ENCODE results near the gene HOXA5.

Gene HOXA5

DNA sequence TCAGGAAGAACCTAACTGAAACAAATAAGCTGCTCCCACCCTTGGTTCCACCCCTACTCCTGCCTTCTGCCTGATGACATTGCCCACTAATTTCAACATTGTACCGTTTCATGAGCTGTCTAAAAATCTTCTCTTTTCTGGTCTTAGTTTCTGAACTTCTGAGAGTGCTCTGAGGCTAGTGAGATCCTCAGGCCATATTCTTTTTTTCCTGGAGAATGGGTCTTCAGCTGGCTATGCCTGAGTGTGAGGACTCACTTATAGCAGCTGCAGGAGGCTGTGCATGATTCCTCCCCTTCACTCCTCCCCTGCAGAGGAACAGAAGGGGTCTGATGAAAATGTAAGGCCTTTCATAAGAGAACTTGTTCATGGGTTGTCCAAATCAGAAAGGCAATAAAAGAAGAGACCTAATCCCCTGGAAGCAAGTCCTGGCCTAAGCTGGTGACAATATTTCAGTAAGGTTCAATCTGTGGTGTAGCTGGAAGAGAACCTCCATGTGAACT, 24.0 kb downstream of the HOXA5 start:
- Mint-ChIP-seq H3K9me3 (ENCODE audit: low read depth) (no peaks in the 10 kb centered on the region), H3K27me3 (peaks cover under 1% of the 10 kb centered on the region), H3K4me3 (no peak overlapping the region), H3K4me1 (ENCODE audit: low read depth) (no peaks in the 10 kb centered on the region), H3K27ac (no peak overlapping the region), H3K36me3 (no peaks in the 10 kb centered on the region)

DNA sequence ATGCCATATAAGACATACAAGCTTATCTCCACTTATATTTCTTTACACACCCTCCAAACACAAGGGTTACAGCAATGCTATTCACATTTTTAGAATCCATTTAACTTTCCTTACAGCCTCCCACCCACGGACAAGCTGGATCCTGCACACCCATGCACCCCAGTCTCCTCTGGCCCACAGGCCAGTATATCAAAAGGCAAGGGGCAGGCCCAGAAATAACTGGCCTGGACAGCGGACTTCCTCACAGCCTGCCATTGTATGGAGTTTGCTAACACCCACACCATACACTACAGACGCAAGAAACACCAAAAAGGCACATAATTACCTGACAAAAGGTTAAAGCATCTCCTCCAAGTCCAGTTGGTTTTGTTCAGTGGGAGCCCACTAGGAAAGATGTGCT, 24.9 kb downstream of the HOXA5 start:
- no peaks in the 10 kb centered on the region for H3K9me3 Mint-ChIP-seq (ENCODE audit: low read depth)
- no peaks in the 10 kb centered on the region for H3K27me3 Mint-ChIP-seq
- no peak overlapping the region for H3K4me3 Mint-ChIP-seq
- H3K27ac Mint-ChIP-seq = no peak overlapping the region
- no peaks in the 10 kb centered on the region for H3K4me1 Mint-ChIP-seq (ENCODE audit: low read depth)
- H3K36me3 Mint-ChIP-seq = no peaks in the 10 kb centered on the region

DNA sequence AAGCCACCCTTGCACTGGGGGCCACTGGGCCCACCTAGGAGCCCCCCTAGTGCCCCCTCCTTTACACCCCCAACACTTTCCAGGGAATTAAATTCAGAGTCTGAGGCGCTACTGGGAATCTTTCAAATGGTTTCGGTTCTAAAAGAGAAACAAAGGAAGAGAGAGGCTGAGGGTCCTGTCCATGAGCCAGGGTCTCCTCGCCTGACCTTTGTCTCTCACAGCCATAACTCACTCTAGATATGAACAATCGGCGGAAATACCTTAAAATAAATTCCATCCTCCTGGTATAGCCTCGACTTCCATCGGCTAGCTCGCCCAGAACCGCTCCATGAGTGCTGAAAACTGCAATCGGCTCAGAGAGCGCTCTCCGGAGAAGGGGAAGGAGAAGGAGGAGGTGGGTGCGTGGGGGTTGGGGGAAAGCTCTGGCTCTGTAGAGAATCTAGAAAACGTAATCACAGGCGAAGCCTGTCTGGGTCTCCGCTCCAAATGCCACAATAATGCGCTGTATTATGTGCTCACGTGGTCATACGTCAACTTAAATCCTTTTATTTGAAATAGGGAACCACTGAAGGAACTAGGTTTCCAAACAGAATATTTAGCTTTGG, 25.5 kb downstream of the HOXA5 start:
- H3K9me3 Mint-ChIP-seq (ENCODE audit: low read depth) = no peaks in the 10 kb centered on the region
- no peak overlapping the region for H3K27ac Mint-ChIP-seq
- H3K36me3 Mint-ChIP-seq = no peaks in the 10 kb centered on the region
- H3K4me3 Mint-ChIP-seq = no peak overlapping the region
- no peaks in the 10 kb centered on the region for H3K27me3 Mint-ChIP-seq
- no peaks in the 10 kb centered on the region for H3K4me1 Mint-ChIP-seq (ENCODE audit: low read depth)

DNA sequence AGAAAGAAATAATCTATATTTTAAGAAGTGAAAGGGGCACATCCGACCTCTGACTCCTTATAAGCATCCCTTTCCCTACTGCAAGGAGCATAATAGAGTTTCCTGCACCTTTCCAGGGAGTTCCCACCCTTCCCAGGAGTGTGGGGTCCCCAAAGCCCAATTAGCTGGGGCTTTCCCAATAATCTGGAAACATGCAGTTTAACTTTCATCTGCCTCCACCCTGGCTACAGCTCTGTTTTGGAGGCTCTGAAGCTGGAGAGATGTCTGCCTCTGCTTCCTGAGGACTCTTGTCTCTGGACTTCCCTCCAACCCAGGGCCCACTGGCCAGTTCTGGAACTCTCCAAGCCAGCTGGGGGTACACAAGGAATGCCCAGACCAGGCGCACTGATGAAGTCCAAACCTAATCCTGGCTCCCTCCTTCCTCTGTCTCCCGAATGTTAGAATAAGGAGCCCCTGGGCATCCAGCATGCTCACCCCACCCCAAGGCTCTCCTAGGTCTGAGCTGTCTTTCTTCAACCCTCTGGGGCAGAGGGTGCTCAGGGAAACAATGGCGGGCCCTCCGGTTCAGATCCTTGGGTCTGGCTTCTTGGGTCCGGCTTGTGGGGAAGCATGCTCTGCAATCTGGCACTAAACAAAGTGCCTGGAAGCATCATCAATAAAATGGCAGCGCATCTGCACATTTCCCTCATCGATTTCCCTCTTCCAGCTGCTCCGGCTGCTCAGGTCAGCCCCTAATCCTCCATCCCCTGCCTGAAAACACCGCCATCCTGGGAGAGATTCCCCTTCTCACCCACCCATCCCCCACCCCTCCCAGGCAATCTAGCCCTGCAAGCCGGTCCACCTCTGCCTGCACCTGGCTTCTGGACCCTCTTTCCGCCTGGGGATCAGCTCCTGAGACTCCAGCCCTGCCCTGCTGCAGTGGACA, 26.3 kb downstream of the HOXA5 start:
- Mint-ChIP-seq H3K36me3 (no peaks in the 10 kb centered on the region), H3K4me3 (no peak overlapping the region)

DNA sequence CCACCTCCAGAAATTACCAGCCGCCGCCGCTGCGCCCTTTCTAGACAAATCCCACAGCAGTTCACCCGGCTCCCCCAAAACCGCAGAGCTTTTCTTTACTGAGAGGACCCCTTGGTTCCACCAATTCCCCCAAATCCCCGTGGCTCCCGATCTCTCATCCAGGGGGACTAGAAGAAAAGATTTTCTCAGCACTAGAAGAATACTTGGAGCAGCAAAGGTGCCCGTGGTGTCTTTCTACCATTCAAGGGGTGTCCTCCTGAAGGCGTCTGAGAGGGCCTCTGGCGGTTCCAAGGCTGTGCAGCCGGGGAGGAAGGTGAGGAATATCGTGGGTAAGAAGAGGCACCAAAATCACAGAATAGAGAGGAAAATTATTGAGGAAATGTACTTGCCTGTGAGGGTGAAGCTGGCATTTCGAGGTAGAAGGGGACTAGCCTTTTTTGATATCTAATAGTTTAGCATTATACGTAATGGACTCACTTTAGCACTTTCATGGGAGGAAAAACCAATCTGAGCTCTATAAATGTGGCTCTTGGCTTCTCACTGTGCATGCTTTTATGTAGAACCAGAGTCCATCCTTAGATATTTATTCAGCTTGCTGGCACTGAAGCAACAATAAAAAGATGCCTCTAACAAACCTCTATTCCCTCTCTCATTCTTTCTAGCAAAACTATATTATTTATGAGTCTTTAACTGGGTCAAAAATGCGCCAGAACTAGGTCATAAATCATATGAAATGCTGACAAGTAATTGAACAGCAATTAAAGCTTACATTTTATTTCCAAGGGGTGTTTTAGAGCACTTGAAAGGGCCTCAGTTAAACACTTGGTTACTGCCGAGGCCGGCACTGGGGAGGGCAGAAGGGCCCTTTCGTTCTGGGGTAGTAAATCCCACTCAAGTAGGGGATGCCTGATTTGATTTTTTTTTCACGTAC, 27.2 kb downstream of the HOXA5 start:
- no peak overlapping the region for H3K27ac Mint-ChIP-seq
- no peaks in the 10 kb centered on the region for H3K4me1 Mint-ChIP-seq (ENCODE audit: low read depth)
- H3K36me3 Mint-ChIP-seq = no peaks in the 10 kb centered on the region
- H3K4me3 Mint-ChIP-seq = no peak overlapping the region
- H3K27me3 Mint-ChIP-seq = no peaks in the 10 kb centered on the region
- H3K9me3 Mint-ChIP-seq (ENCODE audit: low read depth) = no peaks in the 10 kb centered on the region

More for the DNA sequence above, 26.3 kb downstream of the HOXA5 start:
- Mint-ChIP-seq H3K9me3 (ENCODE audit: low read depth) (no peaks in the 10 kb centered on the region), H3K27me3 (no peaks in the 10 kb centered on the region), H3K4me1 (ENCODE audit: low read depth) (no peaks in the 10 kb centered on the region), H3K27ac (no peak overlapping the region)

DNA sequence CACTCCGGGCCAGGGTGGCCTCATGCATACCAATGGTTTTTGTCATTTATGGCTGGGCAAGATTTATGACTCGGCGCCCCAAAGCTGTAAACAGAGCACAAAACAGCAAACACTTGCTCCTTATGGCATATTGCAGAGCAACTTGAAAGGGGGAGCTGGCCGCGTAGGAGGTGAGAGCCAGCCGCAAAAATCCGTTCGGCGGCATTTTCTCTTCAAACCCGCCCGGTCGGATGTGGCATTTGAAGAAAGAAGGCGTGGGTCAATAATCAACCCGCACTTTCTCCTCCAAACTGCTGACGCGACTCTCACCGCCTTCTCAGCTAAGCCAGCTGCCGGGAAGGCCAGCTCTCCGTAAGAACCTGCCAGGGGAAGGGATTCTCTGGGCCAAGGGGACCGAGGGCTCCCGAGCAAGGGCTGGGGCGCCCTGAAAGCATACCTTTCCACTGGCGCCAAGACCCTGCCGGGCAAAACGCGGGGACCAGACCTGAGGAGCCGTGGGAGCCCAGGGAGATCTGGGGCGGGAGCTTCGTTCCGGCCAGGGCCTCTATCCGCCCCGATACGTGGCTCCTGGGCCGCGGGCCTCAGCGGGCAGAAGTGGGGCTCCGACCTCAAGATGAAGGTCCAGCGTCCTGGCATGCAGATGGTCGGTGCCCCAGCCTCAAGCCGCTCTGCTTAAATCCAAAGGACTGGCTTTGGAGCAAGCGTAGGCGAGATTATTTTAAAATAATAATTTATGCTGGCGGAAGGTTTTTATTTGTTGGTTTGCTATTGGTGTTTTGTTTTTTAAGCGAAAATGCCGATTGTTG, 28.1 kb downstream of the HOXA5 start:
- Mint-ChIP-seq H3K4me1 (ENCODE audit: low read depth) (no peaks in the 10 kb centered on the region), H3K27ac (no peak overlapping the region), H3K9me3 (ENCODE audit: low read depth) (no peaks in the 10 kb centered on the region), H3K36me3 (no peaks in the 10 kb centered on the region), H3K27me3 (no peaks in the 10 kb centered on the region), H3K4me3 (no peak overlapping the region)

DNA sequence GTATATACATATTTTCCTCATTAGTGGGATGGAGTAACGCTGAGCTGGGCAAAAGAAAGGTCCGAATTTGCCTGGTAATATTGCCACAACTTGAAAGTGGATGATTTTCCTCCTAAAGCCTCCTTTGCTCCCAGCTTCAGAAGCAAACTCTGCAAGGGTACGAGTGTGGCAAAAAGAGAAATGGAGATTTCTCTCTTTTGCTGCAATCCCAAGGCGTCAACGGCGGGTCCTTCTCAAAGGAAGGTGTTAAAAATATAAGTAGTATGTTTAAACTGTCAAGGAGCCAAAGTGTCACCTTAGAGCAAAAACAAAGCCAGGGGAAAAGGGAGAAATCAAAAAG, 28.6 kb downstream of the HOXA5 start:
- Mint-ChIP-seq H3K27me3 (no peaks in the 10 kb centered on the region), H3K4me3 (no peak overlapping the region), H3K4me1 (ENCODE audit: low read depth) (no peaks in the 10 kb centered on the region), H3K36me3 (no peaks in the 10 kb centered on the region), H3K27ac (no peak overlapping the region), H3K9me3 (ENCODE audit: low read depth) (no peaks in the 10 kb centered on the region)

DNA sequence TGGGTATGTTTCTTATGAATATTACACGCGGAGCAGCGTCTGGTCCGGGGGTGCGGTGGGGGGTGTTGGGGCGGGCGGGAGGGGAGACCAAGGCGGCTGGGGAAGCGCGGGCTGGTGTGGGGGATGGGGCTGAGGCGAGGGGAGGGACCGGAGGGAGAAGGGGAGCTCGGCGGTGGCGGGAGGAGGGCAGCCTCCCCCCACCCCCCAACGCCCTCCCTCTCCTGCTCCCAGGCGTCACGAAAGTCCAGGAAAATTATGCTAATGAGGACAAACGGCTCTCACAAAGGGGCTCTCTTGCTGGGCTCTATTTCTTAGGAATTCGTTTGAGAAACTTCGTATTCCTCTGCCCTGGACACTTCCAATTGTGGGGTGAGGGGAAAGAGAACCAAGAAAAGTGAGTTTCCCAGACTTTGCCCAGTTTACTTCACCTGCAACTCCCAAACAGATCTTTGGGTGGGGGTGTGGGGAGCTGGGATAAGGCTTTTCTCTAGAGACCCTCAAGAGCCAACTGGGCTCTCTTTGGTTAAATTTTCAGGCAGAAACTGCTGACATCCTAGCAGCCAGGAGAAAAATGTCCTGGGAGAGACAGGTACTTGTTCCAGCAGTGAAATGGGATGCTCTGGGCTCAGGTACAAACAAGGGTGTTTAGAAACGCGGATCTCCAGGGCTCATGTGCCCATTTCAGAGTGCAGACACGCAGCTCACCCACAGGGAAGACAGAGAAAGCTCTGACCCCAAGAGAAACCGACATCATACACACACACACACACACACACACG, 29.3 kb downstream of the HOXA5 start:
- Mint-ChIP-seq H3K27ac (no peak overlapping the region), H3K9me3 (ENCODE audit: low read depth) (no peaks in the 10 kb centered on the region)

DNA sequence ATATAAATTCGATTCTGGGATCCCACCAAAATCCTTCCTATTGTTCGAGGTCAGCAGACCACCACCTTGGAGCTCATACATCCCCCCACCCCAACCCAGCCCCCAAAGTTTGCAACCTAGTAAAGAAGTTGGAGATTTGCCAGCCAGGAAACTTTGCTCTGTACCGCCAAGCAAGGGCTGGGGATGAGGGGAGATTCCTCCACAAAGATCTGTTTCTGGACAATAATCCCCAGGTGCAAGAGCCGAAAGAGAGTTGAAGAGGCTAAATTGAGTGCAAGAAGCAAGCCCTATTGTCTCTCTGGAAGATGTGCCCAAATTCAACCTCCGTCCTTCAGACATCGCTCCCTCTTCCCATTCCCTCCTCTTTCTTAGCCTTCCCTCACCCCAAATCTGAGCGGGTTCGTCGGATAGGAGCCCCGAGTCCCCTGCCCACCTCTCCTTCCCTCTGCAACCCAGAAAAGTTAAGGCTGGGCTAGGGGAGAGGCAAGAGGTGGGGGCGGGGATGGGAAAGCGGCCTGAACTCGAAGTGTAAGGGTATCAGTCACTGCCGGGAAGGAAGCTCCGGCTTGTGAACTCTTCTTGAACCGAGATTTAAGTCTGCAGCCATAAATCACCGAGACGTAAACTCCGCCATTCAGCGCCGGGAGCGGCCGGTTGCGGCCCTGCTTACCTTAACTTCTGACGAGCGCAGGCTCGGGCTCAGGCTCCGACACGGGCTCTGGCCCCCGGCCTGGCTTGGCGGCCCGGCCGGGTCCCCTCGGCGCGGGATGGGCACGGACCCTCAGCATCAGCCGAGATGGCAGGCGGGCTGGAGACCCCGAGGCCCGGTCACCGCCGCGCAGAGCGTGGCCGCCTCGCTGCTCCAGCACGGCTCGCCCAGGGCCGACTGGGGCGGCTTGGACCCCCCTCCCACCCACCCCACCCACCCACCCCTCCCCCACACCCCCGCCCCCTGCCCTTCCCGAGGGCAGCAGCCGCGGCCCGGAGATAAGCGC, 30.2 kb downstream of the HOXA5 start:
- no peaks in the 10 kb centered on the region for H3K4me1 Mint-ChIP-seq (ENCODE audit: low read depth)
- no peaks in the 10 kb centered on the region for H3K9me3 Mint-ChIP-seq (ENCODE audit: low read depth)
- no peak overlapping the region for H3K4me3 Mint-ChIP-seq
- no peaks in the 10 kb centered on the region for H3K27me3 Mint-ChIP-seq
- no peaks in the 10 kb centered on the region for H3K36me3 Mint-ChIP-seq
- no peak overlapping the region for H3K27ac Mint-ChIP-seq

More for the DNA sequence above, 29.3 kb downstream of the HOXA5 start:
- Mint-ChIP-seq H3K4me1 (ENCODE audit: low read depth) (no peaks in the 10 kb centered on the region), H3K4me3 (no peak overlapping the region), H3K27me3 (no peaks in the 10 kb centered on the region), H3K36me3 (no peaks in the 10 kb centered on the region)

DNA sequence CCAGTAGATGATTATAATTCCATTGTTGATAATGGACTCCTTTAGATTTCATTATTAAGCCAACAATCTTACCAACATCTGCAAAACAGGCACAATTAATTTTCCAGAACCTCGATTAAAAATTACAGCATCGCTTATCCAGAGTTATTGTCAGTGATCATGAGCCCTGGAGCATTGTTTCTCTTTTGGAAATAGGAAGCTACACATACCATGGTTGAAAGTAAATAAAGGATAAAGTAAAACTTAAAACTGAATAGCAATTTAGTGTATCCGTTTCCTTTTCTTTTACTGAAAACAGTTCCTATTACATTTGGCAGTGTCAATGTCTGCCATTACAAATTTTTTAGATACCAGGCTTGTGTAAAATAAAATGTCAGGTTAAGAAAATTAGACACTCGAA, 31.1 kb downstream of the HOXA5 start:
- no peak overlapping the region for H3K4me3 Mint-ChIP-seq
- no peaks in the 10 kb centered on the region for H3K9me3 Mint-ChIP-seq (ENCODE audit: low read depth)
- no peaks in the 10 kb centered on the region for H3K36me3 Mint-ChIP-seq
- H3K4me1 Mint-ChIP-seq (ENCODE audit: low read depth) = no peaks in the 10 kb centered on the region
- H3K27me3 Mint-ChIP-seq = peaks cover 2% of the 10 kb centered on the region
- no peak overlapping the region for H3K27ac Mint-ChIP-seq

DNA sequence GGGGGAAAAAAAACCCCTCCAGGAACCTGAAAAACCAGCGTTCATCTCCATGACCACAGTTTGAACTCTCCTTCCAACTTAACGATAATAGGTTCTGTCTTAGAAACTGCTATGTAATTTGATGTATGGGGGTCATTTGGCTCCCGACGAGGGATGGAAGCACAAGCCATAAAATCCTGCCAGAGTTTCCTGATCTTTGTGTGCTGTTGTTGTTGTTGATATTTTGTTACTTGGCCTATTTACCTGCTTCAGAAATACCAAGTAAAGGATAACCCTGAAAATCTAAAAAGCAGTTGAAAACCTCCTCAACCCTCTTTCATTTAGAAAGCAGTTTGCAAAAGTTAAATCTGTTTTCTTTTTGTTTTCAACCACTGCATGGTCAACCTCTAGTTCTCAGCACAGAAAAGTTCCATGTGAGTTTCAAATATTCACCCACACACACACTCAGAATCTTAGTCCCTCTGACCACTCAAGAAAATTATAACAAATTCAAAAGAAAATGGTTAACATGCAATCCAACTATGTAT, 31.7 kb downstream of the HOXA5 start:
- Mint-ChIP-seq H3K36me3 (no peaks in the 10 kb centered on the region), H3K4me3 (no peak overlapping the region), H3K9me3 (ENCODE audit: low read depth) (no peaks in the 10 kb centered on the region), H3K27ac (no peak overlapping the region), H3K4me1 (ENCODE audit: low read depth) (no peaks in the 10 kb centered on the region), H3K27me3 (peaks cover 2% of the 10 kb centered on the region)

DNA sequence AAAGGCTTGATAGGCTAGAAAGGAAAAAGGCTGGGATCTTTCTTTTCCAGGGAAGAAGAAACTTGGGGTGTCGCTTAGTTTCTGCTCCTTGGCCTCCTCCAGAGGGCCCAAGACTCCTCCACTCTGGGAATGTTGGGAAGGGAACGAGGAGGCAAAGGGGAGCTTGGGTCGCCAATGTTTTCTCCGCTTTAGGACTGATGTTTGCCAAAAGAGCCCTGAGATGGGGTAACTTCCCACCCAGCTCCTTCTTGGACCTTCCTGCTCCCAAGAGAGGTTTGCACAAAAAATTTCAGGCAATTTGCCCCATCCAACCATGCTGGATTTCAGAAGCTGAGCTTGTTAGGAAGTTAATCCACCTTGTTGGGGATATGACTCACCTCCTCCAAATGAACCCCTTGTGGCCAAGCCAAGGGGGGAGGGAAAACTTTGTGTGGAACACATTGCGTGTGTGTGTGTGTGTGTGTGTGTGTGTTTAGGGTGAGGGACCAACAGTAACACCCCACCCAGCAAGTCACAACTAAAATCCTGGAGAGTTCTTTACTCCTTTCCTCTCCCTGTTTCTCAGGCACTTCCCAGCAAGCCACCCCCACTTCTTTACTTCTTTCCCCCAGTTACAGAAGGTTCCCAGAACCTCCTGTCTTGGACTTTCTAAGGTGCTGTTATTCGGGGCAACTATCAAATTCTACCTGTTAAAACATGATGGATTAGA, 32.3 kb downstream of the HOXA5 start:
- Mint-ChIP-seq H3K9me3 (ENCODE audit: low read depth) (no peaks in the 10 kb centered on the region), H3K4me1 (ENCODE audit: low read depth) (no peaks in the 10 kb centered on the region), H3K27me3 (peaks cover 2% of the 10 kb centered on the region), H3K36me3 (no peaks in the 10 kb centered on the region), H3K4me3 (no peak overlapping the region), H3K27ac (no peak overlapping the region)

Data from activated naive CD8-positive, alpha-beta T cell (primary cell).